Tibial nerve (tissue), 4 donors: ENCODE measurements around the gene TMEM272.

Experiments used
- CTCF ChIP-seq, 5 experiments: fragments of 200-600 bp in 3 of 5; fragments of 450-650 bp in 2 of 5; sonication (generic) in 3 of 5; IDR thresholded peaks; one replicate each; pipeline ENCODE4 v1.5.1; 2016 to 2019; ENCODE audit warnings: antibody characterized with exemption in 5 of 5, mild to moderate bottlenecking in 3 of 5, moderate library complexity in 2 of 5
- EP300 ChIP-seq, 2 donors: sonication (generic); formaldehyde crosslinking; IDR thresholded peaks; one replicate each; pipeline ENCODE4 v1.6.1; 2017; ENCODE audit warnings: antibody characterized with exemption in 2 of 2, mild to moderate bottlenecking in 1 of 2
- POLR2A ChIP-seq, 2 donors: fragments of 450-650 bp; IDR thresholded peaks; one replicate each; pipeline ENCODE4 v1.6.1; 2017; ENCODE audit warnings: antibody characterized with exemption in 2 of 2, mild to moderate bottlenecking in 2 of 2, moderate library complexity in 2 of 2

GRCh38 chr13:51806566-51806965 is 38.4 kb downstream of the TMEM272 start:
- TF ChIP-seq POLR2A (IDR thresholded peaks at IDR 0.05) (no peak), CTCF (IDR thresholded peaks at IDR 0.05) (no peak), EP300 (IDR thresholded peaks at IDR 0.05) (no peak)
